Panc1 (cell line): Measurements from ENCODE around the gene GNAI2. TPM values are rescaled to one million over a fixed set of nuclear protein-coding genes. Genes with fewer than 3 reads are reported as not detected.

ENCODE experiments used
- ATAC-seq: fragments of 200-7000 bp; cut with Tn5 transposase; 2 replicates; pipeline ENCODE4 v1.9.1; 2020; ENCODE audit warnings: mild to moderate bottlenecking, moderate library complexity
- BruUV-seq: library from RNA; stranded (reverse); fragments of 400-500 nt; replicated peaks from 2 replicates; lab custom pipeline; 2021; lab: Mats Ljungman, UMichigan
- CTCF ChIA-PET: fragments of 300-600 bp; sonication (Branson Sonifier 250); formaldehyde crosslinking; loops from one replicate; lab custom pipeline; 2022; ENCODE audit warnings: antibody characterized with exemption; lab: Charles Lee
- POLR2A ChIA-PET: fragments of 300-600 bp; sonication (Branson Sonifier 250); formaldehyde crosslinking; loops from one replicate; lab custom pipeline; 2022; ENCODE audit warnings: antibody characterized with exemption; lab: Charles Lee
- DNase-seq: peaks from one replicate; pipeline ENCODE4 v3.0.0-alpha.2; 2010; ENCODE audit warnings: low read depth, low spot score
- H3K27ac ChIP-seq: 2 replicates; pipeline ENCODE4 v1.5.1; 2011; ENCODE audit warnings: mild to moderate bottlenecking, low read length, inconsistent platforms
- H3K27me3 ChIP-seq: fragments of 200-500 bp; sonication (Bioruptor generic); 2 replicates; pipeline ENCODE4 v1.6.0; 2014; ENCODE audit warnings: low read length, inconsistent platforms; ENCODE audit not compliant: control insufficient read depth, insufficient read depth
- H3K36me3 ChIP-seq: fragments of 200-500 bp; sonication (Bioruptor generic); 2 replicates; pipeline ENCODE4 v1.5.1; 2014; ENCODE audit warnings: inconsistent platforms, mild to moderate bottlenecking, low read length, moderate library complexity; ENCODE audit not compliant: control insufficient read depth, insufficient read depth
- H3K4me1 ChIP-seq: 2 replicates; pipeline ENCODE4 v1.5.1; 2011; ENCODE audit warnings: inconsistent platforms, mild to moderate bottlenecking, low read length, moderate library complexity; ENCODE audit not compliant: control insufficient read depth, insufficient read depth
- H3K4me3 ChIP-seq, 2 experiments: 2 replicates each; pipeline ENCODE4 v1.5.1; 2011 to 2012; ENCODE audit warnings: low read depth in 2 of 2, low read length in 2 of 2, mild to moderate bottlenecking in 2 of 2, inconsistent platforms in 1 of 2, moderate library complexity in 1 of 2
- H3K9me3 ChIP-seq: fragments of 200-500 bp; sonication (Bioruptor generic); 2 replicates; pipeline ENCODE4 v1.5.1; 2014; ENCODE audit warnings: low read depth, mild to moderate bottlenecking, inconsistent platforms, low read length, moderate library complexity; ENCODE audit not compliant: control insufficient read depth, insufficient read depth
- POLR2AphosphoS5 ChIP-seq: IDR thresholded peaks from 2 replicates; pipeline ENCODE4 v1.6.1; 2012; ENCODE audit warnings: mild to moderate bottlenecking, low read depth, low read length, moderate library complexity
- REST ChIP-seq, 2 experiments: IDR thresholded peaks; 2 replicates each; pipeline ENCODE4 v1.6.1; 2011 to 2012; ENCODE audit warnings: low read depth in 2 of 2, control low read depth in 1 of 2, low read length in 1 of 2, mild to moderate bottlenecking in 1 of 2, moderate library complexity in 1 of 2; ENCODE audit not compliant: insufficient read depth in 1 of 2
- SIN3A ChIP-seq: IDR thresholded peaks from 2 replicates; pipeline ENCODE4 v1.6.1; 2012; ENCODE audit warnings: low read depth, mild to moderate bottlenecking, low read length, moderate library complexity, borderline replicate concordance; ENCODE audit not compliant: insufficient read depth
- TCF7L2 ChIP-seq: IDR thresholded peaks from 2 replicates; pipeline ENCODE4 v1.6.1; 2011; ENCODE audit warnings: mild to moderate bottlenecking, low read depth, low read length, inconsistent platforms
- in situ Hi-C: cut with HindIII; loops from 2 replicates; pipeline ENCODE4 v1.10.0; 2016; ENCODE audit warnings: low sequenced_read_pairs, low pct_unique_long_range_greater_than_20kb
- intact Hi-C: fragments of 100-400 bp; cut with micrococcal nuclease; formaldehyde crosslinking; loops from one replicate; pipeline ENCODE4 v1.10.0; 2022; ENCODE audit not compliant: unreplicated experiment
- total RNA-seq: library from RNA; stranded (reverse); gene quantifications from one replicate; pipeline ENCODE4 v1.2.1, GENCODE V29; 2021; ENCODE audit not compliant: unreplicated experiment
- TF ChIP-seq, protein P1 (sequence below): fragments of 450-650 bp; IDR thresholded peaks from 2 replicates; pipeline ENCODE4 v1.5.1; 2017; ENCODE audit warnings: mild to moderate bottlenecking

The GNAI2 gene
- total RNA-seq, 1 experiment from 2014 or later = 170 TPM

DNA sequence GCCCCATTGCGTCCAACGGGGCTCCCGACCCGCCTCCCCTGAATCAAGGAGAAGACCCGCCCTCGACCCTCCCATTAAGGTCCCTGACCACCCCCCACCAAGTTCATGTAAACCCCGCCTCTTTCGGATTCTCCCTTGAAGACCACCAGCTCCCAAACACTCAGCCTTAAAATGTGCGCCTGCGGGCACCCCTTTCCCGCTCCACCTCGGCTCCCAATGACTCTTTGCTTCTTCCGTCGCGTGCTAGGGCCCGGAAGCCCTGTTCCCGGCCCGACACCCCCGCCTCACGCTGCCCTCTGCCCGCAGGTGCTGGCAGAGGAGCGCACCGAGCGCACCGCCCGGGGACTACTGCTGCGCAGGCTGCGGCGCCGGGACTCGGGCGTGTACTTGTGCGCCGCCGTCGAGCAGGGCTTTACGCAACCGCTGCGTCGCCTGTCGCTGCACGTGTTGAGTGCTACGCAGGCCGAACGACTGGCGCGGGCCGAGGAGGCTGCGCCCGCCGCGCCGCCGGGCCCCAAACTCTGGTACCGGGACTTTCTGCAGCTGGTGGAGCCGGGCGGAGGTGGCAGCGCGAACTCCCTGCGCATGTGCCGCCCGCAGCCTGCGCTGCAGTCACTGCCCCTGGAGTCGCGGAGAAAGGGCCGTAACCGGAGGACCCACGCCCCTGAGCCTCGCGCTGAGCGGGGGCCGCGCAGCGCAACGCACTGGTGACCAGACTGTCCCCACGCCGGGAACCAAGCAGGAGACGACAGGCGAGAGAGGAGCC lies 40.2 kb downstream of the GNAI2 start:
- DNase-seq = no peak
- in situ Hi-C loops = no loop called here
- Histone ChIP-seq H3K9me3 (no peaks in the 10 kb centered on the region), H3K27me3 (no peaks in the 10 kb centered on the region), H3K4me3 (no peak overlapping the region), H3K36me3 (no peaks in the 10 kb centered on the region), H3K4me1 (no peaks in the 10 kb centered on the region; the same call in 1 of the 2 replicates), H3K27ac (no peak overlapping the region)
- intact Hi-C loops = no loop called here
- ATAC-seq = no peak
- CTCF ChIA-PET = interaction anchor here (0.6 to 0.7 kb wide), 2 partner anchors 40 to 58 kb away, joined by 3 to 5 read pairs; partner anchors contain the start of gene GNAI2
- POLR2A ChIA-PET = no interaction called here
- TF ChIP-seq, protein P1, sequence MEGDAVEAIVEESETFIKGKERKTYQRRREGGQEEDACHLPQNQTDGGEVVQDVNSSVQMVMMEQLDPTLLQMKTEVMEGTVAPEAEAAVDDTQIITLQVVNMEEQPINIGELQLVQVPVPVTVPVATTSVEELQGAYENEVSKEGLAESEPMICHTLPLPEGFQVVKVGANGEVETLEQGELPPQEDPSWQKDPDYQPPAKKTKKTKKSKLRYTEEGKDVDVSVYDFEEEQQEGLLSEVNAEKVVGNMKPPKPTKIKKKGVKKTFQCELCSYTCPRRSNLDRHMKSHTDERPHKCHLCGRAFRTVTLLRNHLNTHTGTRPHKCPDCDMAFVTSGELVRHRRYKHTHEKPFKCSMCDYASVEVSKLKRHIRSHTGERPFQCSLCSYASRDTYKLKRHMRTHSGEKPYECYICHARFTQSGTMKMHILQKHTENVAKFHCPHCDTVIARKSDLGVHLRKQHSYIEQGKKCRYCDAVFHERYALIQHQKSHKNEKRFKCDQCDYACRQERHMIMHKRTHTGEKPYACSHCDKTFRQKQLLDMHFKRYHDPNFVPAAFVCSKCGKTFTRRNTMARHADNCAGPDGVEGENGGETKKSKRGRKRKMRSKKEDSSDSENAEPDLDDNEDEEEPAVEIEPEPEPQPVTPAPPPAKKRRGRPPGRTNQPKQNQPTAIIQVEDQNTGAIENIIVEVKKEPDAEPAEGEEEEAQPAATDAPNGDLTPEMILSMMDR = no peak
- TF ChIP-seq TCF7L2 = no peak
- no peak for TF ChIP-seq POLR2AphosphoS5
- no peak for TF ChIP-seq REST (IDR thresholded peaks at IDR 0.05; ENCODE audit: insufficient read depth in 1 of 2, low read depth in 2 of 2, low read length in 1 of 2)
- no peak for TF ChIP-seq SIN3A
- no TSS peak for BruUV-seq

- no TSS peak for BruUV-seq
- POLR2A ChIA-PET = no interaction called here
- Histone ChIP-seq H3K36me3 (no peaks in the 10 kb centered on the region), H3K4me3 (no peak overlapping the region), H3K9me3 (no peaks in the 10 kb centered on the region), H3K27me3 (no peaks in the 10 kb centered on the region), H3K4me1 (no peaks in the 10 kb centered on the region; the same call in 1 of the 2 replicates), H3K27ac (no peak overlapping the region)
- TF ChIP-seq REST (IDR thresholded peaks at IDR 0.05; ENCODE audit: insufficient read depth in 1 of 2, low read depth in 2 of 2, low read length in 1 of 2) = no peak
- no peak for TF ChIP-seq POLR2AphosphoS5
- TF ChIP-seq SIN3A = no peak
- TF ChIP-seq, protein P1 = no peak
- TF ChIP-seq TCF7L2 = no peak
- intact Hi-C loops (no loop called here), in situ Hi-C loops (no loop called here)
- ATAC-seq (no peak), DNase-seq (no peak)
- CTCF ChIA-PET = no interaction called here
Observed at GRCh38 chr3:50276762-50277101, 40.7 kb downstream of the GNAI2 start.
